Measurements from ENCODE around the gene GJB2. TPM values are rescaled to one million over a fixed set of nuclear protein-coding genes. Genes with fewer than 3 reads are reported as not detected.

Gene GJB2
- total RNA-seq, 1 experiment from 2014 or later: 12.9 TPM

DNA sequence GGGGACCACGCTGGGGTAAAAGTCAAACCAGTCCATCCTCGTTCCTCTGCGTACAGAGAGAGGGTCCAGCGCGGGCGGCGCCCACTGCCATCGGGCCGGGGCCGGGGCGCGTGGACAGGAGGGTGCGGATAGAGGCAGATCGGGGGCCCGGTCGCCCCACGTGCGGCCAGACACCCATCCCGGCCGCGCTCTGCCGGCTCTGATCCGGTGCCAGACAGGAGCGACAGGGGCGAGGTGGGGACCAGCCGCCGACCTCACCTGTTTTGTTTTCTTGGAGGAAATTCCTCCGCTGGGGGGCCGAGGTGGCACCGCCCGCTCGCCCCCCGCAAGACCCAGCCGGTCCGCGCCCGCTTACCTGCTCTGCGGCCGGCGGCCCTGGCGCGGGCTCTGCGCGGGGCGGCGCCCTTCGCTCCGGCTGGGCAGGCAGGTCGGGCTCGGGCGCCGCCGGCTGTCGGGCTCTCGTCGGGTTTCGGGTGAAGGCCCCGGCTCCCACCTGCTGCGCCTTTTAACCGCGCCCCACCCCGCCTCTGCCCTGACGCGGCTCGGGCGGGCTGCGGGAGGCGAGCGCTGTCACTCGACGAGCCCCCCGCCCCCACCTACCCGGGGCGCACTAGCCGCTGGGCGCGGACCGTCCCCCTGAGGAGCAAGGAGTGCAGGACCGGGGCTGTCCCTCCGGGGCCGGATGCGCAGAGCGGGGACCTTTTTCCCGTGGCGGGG, 39.3 kb upstream of the GJB2 start, which contains the start of gene GJB6:
TSS of gene GJB6 (minus strand) at position 481 of the 717 bp plus-strand sequence. CDS start 8,839 bp downstream, outside the sequence.
- intact Hi-C loops (cut with micrococcal nuclease): no loop called here
- H3K36me3 Mint-ChIP-seq (ENCODE audit: insufficient read depth, unreplicated experiment): no peaks in the 10 kb centered on the region
- no peaks in the 10 kb centered on the region for H3K4me1 Mint-ChIP-seq (ENCODE audit: insufficient read depth, unreplicated experiment)
- POLR2A ChIA-PET: no interaction called here
- CTCF ChIA-PET: no interaction called here
- H3K27ac Mint-ChIP-seq (ENCODE audit: low read depth, unreplicated experiment): no peak within 1 kb of the TSS
- TF ChIP-seq, protein P1, sequence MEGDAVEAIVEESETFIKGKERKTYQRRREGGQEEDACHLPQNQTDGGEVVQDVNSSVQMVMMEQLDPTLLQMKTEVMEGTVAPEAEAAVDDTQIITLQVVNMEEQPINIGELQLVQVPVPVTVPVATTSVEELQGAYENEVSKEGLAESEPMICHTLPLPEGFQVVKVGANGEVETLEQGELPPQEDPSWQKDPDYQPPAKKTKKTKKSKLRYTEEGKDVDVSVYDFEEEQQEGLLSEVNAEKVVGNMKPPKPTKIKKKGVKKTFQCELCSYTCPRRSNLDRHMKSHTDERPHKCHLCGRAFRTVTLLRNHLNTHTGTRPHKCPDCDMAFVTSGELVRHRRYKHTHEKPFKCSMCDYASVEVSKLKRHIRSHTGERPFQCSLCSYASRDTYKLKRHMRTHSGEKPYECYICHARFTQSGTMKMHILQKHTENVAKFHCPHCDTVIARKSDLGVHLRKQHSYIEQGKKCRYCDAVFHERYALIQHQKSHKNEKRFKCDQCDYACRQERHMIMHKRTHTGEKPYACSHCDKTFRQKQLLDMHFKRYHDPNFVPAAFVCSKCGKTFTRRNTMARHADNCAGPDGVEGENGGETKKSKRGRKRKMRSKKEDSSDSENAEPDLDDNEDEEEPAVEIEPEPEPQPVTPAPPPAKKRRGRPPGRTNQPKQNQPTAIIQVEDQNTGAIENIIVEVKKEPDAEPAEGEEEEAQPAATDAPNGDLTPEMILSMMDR (IDR thresholded peaks at IDR 0.05; ENCODE audit: unreplicated experiment): no peak
- DNase-seq (ENCODE audit: unreplicated experiment): no peak
- H3K9me3 Mint-ChIP-seq (ENCODE audit: unreplicated experiment): no peaks in the 10 kb centered on the region
- no peak within 1 kb of the TSS for H3K4me3 Mint-ChIP-seq (ENCODE audit: unreplicated experiment)
- no peaks in the 10 kb centered on the region for H3K27me3 Mint-ChIP-seq (ENCODE audit: insufficient read depth, unreplicated experiment)
- BruUV-seq (replicated peaks): no TSS peak

GRCh38 chr13:20230913-20231838, 38.4 kb upstream of the GJB2 start:
- Mint-ChIP-seq H3K27ac (ENCODE audit: low read depth, unreplicated experiment) (no peak overlapping the region), H3K4me3 (ENCODE audit: unreplicated experiment) (no peak overlapping the region), H3K36me3 (ENCODE audit: insufficient read depth, unreplicated experiment) (no peaks in the 10 kb centered on the region), H3K27me3 (ENCODE audit: insufficient read depth, unreplicated experiment) (no peaks in the 10 kb centered on the region), H3K4me1 (ENCODE audit: insufficient read depth, unreplicated experiment) (no peaks in the 10 kb centered on the region), H3K9me3 (ENCODE audit: unreplicated experiment) (no peaks in the 10 kb centered on the region)
- ChIA-PET POLR2A (no interaction called here), CTCF (interaction anchor here (0.9 kb wide), 1 partner anchor 34 kb away, joined by 6 read pairs; no protein-coding TSS in a partner anchor)
- TF ChIP-seq, protein P1 (IDR thresholded peaks at IDR 0.05; ENCODE audit: unreplicated experiment): no peak
- intact Hi-C loops (cut with micrococcal nuclease): no loop called here
- DNase-seq (ENCODE audit: unreplicated experiment): no peak
- no TSS peak for BruUV-seq (replicated peaks)

- Mint-ChIP-seq H3K27me3 (ENCODE audit: insufficient read depth, unreplicated experiment) (no peaks in the 10 kb centered on the region), H3K9me3 (ENCODE audit: unreplicated experiment) (no peaks in the 10 kb centered on the region), H3K4me1 (ENCODE audit: insufficient read depth, unreplicated experiment) (no peaks in the 10 kb centered on the region), H3K4me3 (ENCODE audit: unreplicated experiment) (no peak overlapping the region), H3K36me3 (ENCODE audit: insufficient read depth, unreplicated experiment) (no peaks in the 10 kb centered on the region), H3K27ac (ENCODE audit: low read depth, unreplicated experiment) (peak overlapping the region; percentile 39)
- CTCF ChIA-PET: interaction anchor here (0.6 to 1.1 kb wide), 3 partner anchors 30 to 185 kb away, joined by 3 to 4 read pairs (median 3); no protein-coding TSS in a partner anchor
- no peak for DNase-seq (ENCODE audit: unreplicated experiment)
- POLR2A ChIA-PET: no interaction called here
- BruUV-seq (replicated peaks): no TSS peak
- TF ChIP-seq, protein P1 (IDR thresholded peaks at IDR 0.05; ENCODE audit: unreplicated experiment): no peak
- intact Hi-C loops (cut with micrococcal nuclease): no loop called here
Observed at GRCh38 chr13:20227730-20228129, 35.0 kb upstream of the GJB2 start.

- ChIA-PET POLR2A (interaction anchor here (1.1 kb wide), 1 partner anchor 193 kb away, joined by 3 read pairs; no protein-coding TSS in a partner anchor), CTCF (interaction anchor here (0.6 to 1.1 kb wide), 2 partner anchors 30 to 45 kb away, joined by 3 to 4 read pairs; no protein-coding TSS in a partner anchor)
- BruUV-seq (replicated peaks): no TSS peak
- no peaks in the 10 kb centered on the region for H3K27me3 Mint-ChIP-seq (ENCODE audit: insufficient read depth, unreplicated experiment)
- H3K4me1 Mint-ChIP-seq (ENCODE audit: insufficient read depth, unreplicated experiment): no peaks in the 10 kb centered on the region
- no peak overlapping the region for H3K4me3 Mint-ChIP-seq (ENCODE audit: unreplicated experiment)
- H3K36me3 Mint-ChIP-seq (ENCODE audit: insufficient read depth, unreplicated experiment): no peaks in the 10 kb centered on the region
- TF ChIP-seq, protein P1 (IDR thresholded peaks at IDR 0.05; ENCODE audit: unreplicated experiment): no peak
- intact Hi-C loops (cut with micrococcal nuclease): no loop called here
- peak overlapping the region; percentile 39 for H3K27ac Mint-ChIP-seq (ENCODE audit: low read depth, unreplicated experiment)
- no peak for DNase-seq (ENCODE audit: unreplicated experiment)
- H3K9me3 Mint-ChIP-seq (ENCODE audit: unreplicated experiment): no peaks in the 10 kb centered on the region
Observed at GRCh38 chr13:20227288-20227687, 34.5 kb upstream of the GJB2 start.

Measured in MCF 10A (cell line).